HEK293T (cell line): Measurements from ENCODE around the gene ZFP1.

Source experiments
- CTCF ChIA-PET: fragments of 350-600 bp; formaldehyde crosslinking; extraction: SDS; loops from one replicate; lab custom pipeline; 2021; ENCODE audit warnings: antibody characterized with exemption, inconsistent platforms; lab: Yijun Ruan, JAX
- POLR2A ChIA-PET: fragments of 350-600 bp; formaldehyde crosslinking; extraction: SDS; loops from one replicate; lab custom pipeline; 2020; ENCODE audit warnings: antibody characterized with exemption, inconsistent platforms; lab: Yijun Ruan, JAX
- DNase-seq: peaks from one replicate; pipeline ENCODE4 v3.0.0; 2012; ENCODE audit warnings: mixed read lengths; ENCODE audit errors: extremely low spot score
- ARNT ChIP-seq: fragments of 450-650 bp; IDR thresholded peaks from 2 replicates; pipeline ENCODE4 v1.6.1; 2017; ENCODE audit warnings: mild to moderate bottlenecking
- BHLHE40 ChIP-seq: fragments of 450-650 bp; IDR thresholded peaks from 2 replicates; pipeline ENCODE4 v1.6.1; 2016; ENCODE audit warnings: mild to moderate bottlenecking, moderate library complexity, borderline replicate concordance
- CTBP1 ChIP-seq: fragments of 450-650 bp; IDR thresholded peaks from 2 replicates; pipeline ENCODE4 v1.6.1; 2016; ENCODE audit warnings: borderline replicate concordance
- ELF4 ChIP-seq: fragments of 450-650 bp; IDR thresholded peaks from 2 replicates; pipeline ENCODE4 v1.6.1; 2017; ENCODE audit warnings: antibody characterized with exemption
- FOXA1 ChIP-seq: fragments of 450-650 bp; IDR thresholded peaks from 2 replicates; pipeline ENCODE4 v1.6.1; 2016; ENCODE audit warnings: mild to moderate bottlenecking
- FOXK2 ChIP-seq: fragments of 450-650 bp; IDR thresholded peaks from 2 replicates; pipeline ENCODE4 v1.6.1; 2016; ENCODE audit warnings: mild to moderate bottlenecking
- FOXM1 ChIP-seq: fragments of 450-650 bp; IDR thresholded peaks from 2 replicates; pipeline ENCODE4 v1.6.1; 2017; ENCODE audit warnings: mild to moderate bottlenecking, borderline replicate concordance
- HDGF ChIP-seq: fragments of 450-650 bp; IDR thresholded peaks from 2 replicates; pipeline ENCODE4 v1.6.1; 2017; ENCODE audit warnings: antibody characterized with exemption, borderline replicate concordance
- L3MBTL2 ChIP-seq: fragments of 450-650 bp; conservative IDR thresholded peaks from 2 replicates; pipeline ENCODE4 v1.6.1; 2016; ENCODE audit warnings: mild to moderate bottlenecking
- LEF1 ChIP-seq: fragments of 450-650 bp; IDR thresholded peaks from 2 replicates; pipeline ENCODE4 v1.6.1; 2017; ENCODE audit warnings: mild to moderate bottlenecking, borderline replicate concordance
- NFRKB ChIP-seq: fragments of 450-650 bp; IDR thresholded peaks from 2 replicates; pipeline ENCODE4 v1.6.1; 2016; ENCODE audit warnings: mild to moderate bottlenecking, moderate library complexity
- SP1 ChIP-seq: fragments of 450-650 bp; IDR thresholded peaks from 2 replicates; pipeline ENCODE4 v1.6.1; 2017
- SUZ12 ChIP-seq: fragments of 450-650 bp; IDR thresholded peaks from 2 replicates; pipeline ENCODE4 v1.6.1; 2016; ENCODE audit warnings: mild to moderate bottlenecking
- TARDBP ChIP-seq: fragments of 450-650 bp; IDR thresholded peaks from 2 replicates; pipeline ENCODE4 v1.6.1; 2016
- ZNF384 ChIP-seq: fragments of 450-650 bp; IDR thresholded peaks from 2 replicates; pipeline ENCODE4 v1.6.1; 2016
- TF ChIP-seq, protein P1 (sequence below): fragments of 450-650 bp; IDR thresholded peaks from 2 replicates; pipeline ENCODE4 v1.6.1; 2016

Gene ZFP1

DNA sequence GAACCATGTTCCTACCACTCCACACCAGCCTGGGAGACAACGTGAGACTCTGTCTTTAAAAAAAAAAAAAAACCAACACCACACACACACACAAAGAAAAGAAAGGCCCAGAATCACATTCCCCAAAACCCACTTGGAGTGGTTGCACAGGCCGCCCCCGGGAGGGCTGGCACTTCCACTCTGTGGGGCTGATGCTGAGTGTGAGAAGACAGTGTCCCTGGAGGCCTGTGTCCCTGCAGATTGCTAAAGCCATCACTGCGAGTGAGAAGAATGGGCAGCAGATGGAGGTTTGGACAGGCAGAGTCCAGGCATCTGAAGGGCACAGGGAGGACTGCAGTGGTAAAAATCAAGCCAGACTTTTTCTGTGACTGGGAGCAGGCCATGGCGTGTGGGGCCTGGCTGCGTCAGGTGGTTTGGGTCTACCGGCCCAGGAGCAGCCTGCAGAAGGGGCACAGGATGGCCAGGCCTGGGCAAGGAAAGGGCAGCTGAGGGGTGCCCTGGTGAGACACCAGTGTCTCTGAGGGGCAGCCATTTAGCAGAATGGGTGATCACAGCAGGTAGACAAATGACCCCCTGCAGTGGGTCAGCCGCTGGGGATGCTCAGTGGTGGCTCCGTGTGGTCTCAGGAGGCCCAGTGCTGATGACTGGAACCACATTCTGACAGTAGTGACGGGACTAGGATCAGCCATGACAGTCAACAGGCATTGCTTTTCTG, 45.6 kb downstream of the ZFP1 start:
- DNase-seq, result no peak
- TF ChIP-seq FOXA1 (no peak), NFRKB (no peak), ARNT (no peak), TARDBP (no peak), SP1 (no peak), FOXM1 (no peak), ZNF384 (no peak), FOXK2 (no peak), CTBP1 (no peak), HDGF (no peak), BHLHE40 (no peak), ELF4 (no peak), L3MBTL2 (no peak), LEF1 (no peak), SUZ12 (no peak)
- TF ChIP-seq, protein P1, sequence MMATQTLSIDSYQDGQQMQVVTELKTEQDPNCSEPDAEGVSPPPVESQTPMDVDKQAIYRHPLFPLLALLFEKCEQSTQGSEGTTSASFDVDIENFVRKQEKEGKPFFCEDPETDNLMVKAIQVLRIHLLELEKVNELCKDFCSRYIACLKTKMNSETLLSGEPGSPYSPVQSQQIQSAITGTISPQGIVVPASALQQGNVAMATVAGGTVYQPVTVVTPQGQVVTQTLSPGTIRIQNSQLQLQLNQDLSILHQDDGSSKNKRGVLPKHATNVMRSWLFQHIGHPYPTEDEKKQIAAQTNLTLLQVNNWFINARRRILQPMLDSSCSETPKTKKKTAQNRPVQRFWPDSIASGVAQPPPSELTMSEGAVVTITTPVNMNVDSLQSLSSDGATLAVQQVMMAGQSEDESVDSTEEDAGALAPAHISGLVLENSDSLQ, result no peak
- ChIA-PET CTCF (no interaction called here), POLR2A (no interaction called here)

DNA sequence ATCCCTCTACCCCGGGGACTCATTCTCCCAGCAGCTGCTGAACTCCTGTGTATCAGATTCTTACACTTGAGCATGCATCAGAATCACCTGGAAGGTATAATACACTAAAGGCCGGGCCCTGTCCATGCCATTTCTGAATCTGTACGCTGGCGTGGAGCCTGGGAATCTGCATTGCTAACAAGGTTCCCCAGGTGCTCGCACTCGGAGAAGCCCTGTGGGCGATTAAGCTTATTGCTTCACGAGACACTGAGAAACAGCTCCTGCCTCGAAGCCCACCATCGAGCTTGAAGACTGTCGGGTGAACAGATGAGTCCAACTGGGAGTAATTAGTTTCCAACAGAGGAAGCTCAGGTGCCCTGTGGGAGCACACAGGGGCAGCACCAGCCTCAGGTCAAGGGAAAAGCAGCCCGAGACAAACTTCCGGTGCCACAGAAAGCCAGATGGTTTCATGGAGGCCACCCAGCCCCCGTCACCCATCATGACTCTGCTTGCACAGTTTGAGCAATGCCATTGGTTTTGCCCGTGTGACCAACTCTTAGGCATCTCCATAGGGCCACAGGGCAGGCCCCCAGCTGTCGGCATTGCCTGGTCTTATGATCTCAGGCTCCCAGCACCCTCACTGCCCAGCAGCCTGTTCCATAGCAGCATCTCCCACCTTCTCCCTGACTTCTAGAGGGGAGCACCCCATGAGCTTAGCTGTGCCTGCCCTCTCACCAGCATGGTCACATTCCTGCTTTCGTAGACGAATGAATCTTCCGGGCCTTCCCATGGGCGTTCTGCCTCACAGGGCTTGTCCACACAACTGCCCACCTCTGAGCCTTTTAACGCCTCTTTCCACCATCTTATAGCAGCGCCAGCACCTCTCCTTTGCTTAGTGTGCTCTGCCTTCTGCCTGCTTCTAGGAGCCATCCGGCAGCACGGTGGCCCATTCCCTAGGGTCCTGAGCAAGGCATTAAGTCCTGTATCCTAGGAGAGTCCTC, 47.8 kb downstream of the ZFP1 start:
- ChIA-PET POLR2A (no interaction called here), CTCF (no interaction called here)
- TF ChIP-seq FOXA1, result no peak
- no peak for TF ChIP-seq ARNT
- TF ChIP-seq LEF1, result no peak
- no peak for TF ChIP-seq BHLHE40
- TF ChIP-seq NFRKB, result no peak
- DNase-seq, result no peak

DNA sequence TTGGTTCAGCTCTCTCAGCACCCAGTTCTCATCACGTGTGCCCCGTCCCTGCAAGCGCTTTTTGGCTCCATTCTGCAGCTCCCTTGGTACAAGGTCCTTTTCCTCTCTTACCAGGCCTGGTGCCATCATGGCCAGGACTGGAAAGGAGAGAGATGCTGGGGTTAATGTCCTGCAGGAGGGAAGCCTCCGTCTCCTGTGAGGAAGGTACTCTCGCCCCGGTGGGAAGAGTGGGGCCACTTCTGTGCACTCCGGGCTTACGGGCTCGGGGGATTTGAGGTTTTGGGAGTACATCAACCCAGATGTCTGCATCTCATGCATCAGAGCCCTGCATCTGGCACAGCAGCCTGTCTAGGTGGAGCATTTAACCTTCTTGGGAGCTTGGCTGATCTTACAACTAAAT, 48.5 kb downstream of the ZFP1 start:
- TF ChIP-seq CTBP1 (no peak), FOXM1 (no peak), L3MBTL2 (no peak), ARNT (no peak), FOXA1 (no peak), FOXK2 (no peak), BHLHE40 (no peak), TARDBP (no peak), SUZ12 (no peak), NFRKB (no peak), LEF1 (no peak), ELF4 (no peak), HDGF (no peak), SP1 (no peak), ZNF384 (no peak)
- TF ChIP-seq, protein P1, result no peak
- ChIA-PET CTCF (no interaction called here), POLR2A (no interaction called here)
- no peak for DNase-seq

DNA sequence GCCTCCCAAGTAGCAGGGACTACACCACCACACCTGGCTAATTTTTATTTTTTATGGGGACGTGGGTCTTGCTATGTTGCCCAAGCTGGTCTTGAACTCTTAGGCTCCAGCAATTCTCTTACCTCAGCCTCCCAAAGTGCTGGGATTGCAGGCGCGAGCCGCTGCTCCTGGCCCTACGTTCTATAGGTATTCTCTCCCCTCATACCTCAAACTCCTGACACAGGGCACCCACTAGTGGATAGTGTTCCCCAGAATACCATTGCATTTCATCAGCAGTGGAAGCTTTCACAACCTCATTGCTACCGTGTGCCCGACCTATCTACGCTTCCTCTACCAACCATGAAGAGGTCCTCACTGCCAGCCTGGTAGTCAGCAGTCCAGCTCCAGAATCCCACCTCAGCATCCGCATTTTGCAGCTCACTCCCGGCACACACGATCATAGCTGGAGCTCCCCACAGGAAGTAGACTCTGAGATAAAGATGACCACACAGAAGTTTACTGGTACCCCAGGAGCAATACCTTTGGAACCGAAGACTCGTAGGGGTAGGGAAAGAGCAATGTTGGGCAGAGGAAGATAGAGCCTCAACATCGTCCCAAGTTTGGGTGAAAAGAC, 49.3 kb downstream of the ZFP1 start:
- ChIA-PET CTCF (no interaction called here), POLR2A (no interaction called here)
- TF ChIP-seq FOXK2, result no peak
- no peak for TF ChIP-seq LEF1
- no peak for TF ChIP-seq CTBP1
- TF ChIP-seq ELF4, result no peak
- no peak for TF ChIP-seq SP1
- TF ChIP-seq, protein P1, result no peak
- TF ChIP-seq ARNT, result no peak
- no peak for TF ChIP-seq ZNF384
- TF ChIP-seq TARDBP, result no peak
- no peak for TF ChIP-seq SUZ12
- no peak for TF ChIP-seq FOXM1
- no peak for DNase-seq

DNA sequence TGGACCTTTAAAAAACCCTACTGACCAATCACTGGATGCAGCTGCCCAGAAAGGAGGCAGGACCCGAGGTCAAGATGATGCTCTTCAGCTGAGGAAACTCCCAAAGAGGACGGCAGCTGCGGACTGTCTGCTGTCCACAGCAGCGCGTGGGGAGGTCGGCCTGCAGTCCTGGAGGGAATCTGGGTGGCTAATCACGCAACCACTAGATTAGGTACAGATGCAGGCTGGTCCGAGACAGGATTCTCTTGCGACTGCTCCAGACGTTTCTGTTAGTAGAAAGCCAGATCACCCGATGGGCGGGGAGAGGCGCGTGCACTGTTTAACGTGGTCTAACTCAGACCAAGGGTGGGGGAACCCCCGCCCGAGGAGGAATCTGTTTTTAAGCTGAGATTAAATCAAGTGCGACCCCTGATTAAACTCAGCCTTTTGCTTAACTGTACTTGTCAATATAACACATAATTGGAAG, 49.8 kb downstream of the ZFP1 start:
- TF ChIP-seq FOXM1, result no peak
- TF ChIP-seq SUZ12, result no peak
- no peak for TF ChIP-seq FOXA1
- DNase-seq, result no peak
- ChIA-PET CTCF (interaction anchor here (1.3 to 1.5 kb wide), 2 partner anchors 187 to 204 kb away, joined by 4 to 5 read pairs; no protein-coding TSS in a partner anchor), POLR2A (no interaction called here)
